ENCODE data around the gene CNST.

GRCh38 chr1:246622035-246622652 is 55.9 kb downstream of the CNST start:
- no peak for TF ChIP-seq CTCF (optimal IDR thresholded peaks at IDR 0.05 in 1 of 3, IDR thresholded peaks at IDR 0.05 in 1 of 3, conservative IDR thresholded peaks at IDR 0.05 in 1 of 3; ENCODE audit: extremely low read depth in 1 of 3, insufficient read depth in 2 of 3, low read length in 3 of 3)
- TF ChIP-seq EZH2 (IDR thresholded peaks at IDR 0.05; ENCODE audit: low read length) = no peak
